ENCODE results near the gene PCK2.

Gene PCK2

GRCh38 chr14:24123424-24124417 lies 29.6 kb downstream of the PCK2 start:
- DNase-seq (ENCODE audit: low read depth) = no peak
- H3K4me3 ChIP-seq (ENCODE audit: low read depth, low read length) = no peak overlapping the region
- TF ChIP-seq MAX (IDR thresholded peaks at IDR 0.05; ENCODE audit: low read depth, low read length) (no peak), CTCF (IDR thresholded peaks at IDR 0.05; ENCODE audit: low read depth, low read length) (no peak), POLR2A (IDR thresholded peaks at IDR 0.05; ENCODE audit: extremely low read depth, insufficient read length) (no peak), MYC (IDR thresholded peaks at IDR 0.05; ENCODE audit: low read depth, low read length) (no peak)

- DNase-seq (ENCODE audit: low read depth) = no peak
- no peak overlapping the region for H3K4me3 ChIP-seq (ENCODE audit: low read depth, low read length)
- no peak for TF ChIP-seq POLR2A (IDR thresholded peaks at IDR 0.05; ENCODE audit: extremely low read depth, insufficient read length)
- TF ChIP-seq MYC (IDR thresholded peaks at IDR 0.05; ENCODE audit: low read depth, low read length) = no peak
- TF ChIP-seq MAX (IDR thresholded peaks at IDR 0.05; ENCODE audit: low read depth, low read length) = no peak
- no peak for TF ChIP-seq CTCF (IDR thresholded peaks at IDR 0.05; ENCODE audit: low read depth, low read length)
These were observed 32.8 kb downstream of the PCK2 start for GRCh38 chr14:24126939-24127338.

GRCh38 chr14:24127673-24128072 lies 33.6 kb downstream of the PCK2 start:
- DNase-seq (ENCODE audit: low read depth) = no peak
- no peak for TF ChIP-seq MYC (IDR thresholded peaks at IDR 0.05; ENCODE audit: low read depth, low read length)
- TF ChIP-seq CTCF (IDR thresholded peaks at IDR 0.05; ENCODE audit: low read depth, low read length) = no peak
- TF ChIP-seq MAX (IDR thresholded peaks at IDR 0.05; ENCODE audit: low read depth, low read length) = no peak
- TF ChIP-seq POLR2A (IDR thresholded peaks at IDR 0.05; ENCODE audit: extremely low read depth, insufficient read length) = no peak
- no peak overlapping the region for H3K4me3 ChIP-seq (ENCODE audit: low read depth, low read length)

- DNase-seq (ENCODE audit: low read depth) = no peak
- H3K4me3 ChIP-seq (ENCODE audit: low read depth, low read length) = no peak overlapping the region
- TF ChIP-seq POLR2A (IDR thresholded peaks at IDR 0.05; ENCODE audit: extremely low read depth, insufficient read length) (no peak), MAX (IDR thresholded peaks at IDR 0.05; ENCODE audit: low read depth, low read length) (no peak), CTCF (IDR thresholded peaks at IDR 0.05; ENCODE audit: low read depth, low read length) (no peak), MYC (IDR thresholded peaks at IDR 0.05; ENCODE audit: low read depth, low read length) (no peak)
These were observed 35.4 kb downstream of the PCK2 start for GRCh38 chr14:24129410-24129998.

GRCh38 chr14:24130380-24130716 lies 36.2 kb downstream of the PCK2 start, which contains the start of gene FITM1:
Gene FITM1, plus strand, starts transcription at chr14:24130659. Its CDS starts 905 bp downstream, at chr14:24131564.
- H3K4me3 ChIP-seq (ENCODE audit: low read depth, low read length) = no peak within 1 kb of the TSS
- DNase-seq (ENCODE audit: low read depth) = no peak
- no peak for TF ChIP-seq MYC (IDR thresholded peaks at IDR 0.05; ENCODE audit: low read depth, low read length)
- no peak for TF ChIP-seq POLR2A (IDR thresholded peaks at IDR 0.05; ENCODE audit: extremely low read depth, insufficient read length)
